Hypothalamus (tissue), 51 donors: ENCODE data around the gene METTL25B.
A peak's percentile ranks its signal among the peaks of the same experiment; 100 is the strongest.

ENCODE experiments used
- DNase-seq, 51 donors: peaks; one replicate each; lab custom pipeline; 2025; lab: John Stamatoyannopoulos, UW

The METTL25B gene

DNA sequence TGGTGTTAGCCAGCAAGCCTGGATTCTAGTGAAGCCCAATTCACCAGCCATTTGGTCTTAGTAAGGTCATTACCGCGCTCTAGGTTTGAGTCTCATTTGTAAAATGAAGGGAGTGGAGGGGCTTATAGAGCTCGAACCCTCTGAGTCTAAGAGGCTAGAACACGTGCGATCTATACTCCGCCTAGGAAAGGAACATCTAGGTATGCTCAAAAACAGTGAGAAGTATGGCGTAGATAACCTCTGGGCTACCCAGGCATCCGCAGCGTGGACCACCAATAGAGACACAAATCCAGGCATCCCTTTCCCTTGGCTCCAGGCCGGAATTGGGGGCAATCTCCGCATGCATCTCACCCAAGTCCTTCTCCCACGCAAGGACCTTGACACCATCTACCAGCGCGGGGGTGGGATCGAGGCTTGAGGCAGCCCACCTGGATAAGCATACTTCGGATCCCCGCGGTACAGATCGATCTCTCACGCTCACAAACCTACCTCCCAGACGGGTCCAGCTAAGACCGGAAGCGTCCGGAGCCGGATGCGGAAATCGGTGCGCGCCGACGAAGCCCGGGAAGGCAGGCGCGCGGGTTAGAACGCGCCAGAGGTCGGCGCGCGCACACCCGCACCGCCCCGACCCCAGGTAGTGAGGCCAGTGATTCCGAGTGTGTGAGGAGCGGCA lies at the start of gene METTL25B:
Gene METTL25B, plus strand, starts transcription at position 544 of the 673 bp plus-strand sequence. CDS start 636 bp downstream, outside the sequence.
- DNase-seq, result peak in 49 of 51 donors; percentile 32 to 95 (median 82)

GRCh38 chr1:156680056-156680455 lies 48.2 kb upstream of the METTL25B start:
- DNase-seq, result no peak

GRCh38 chr1:156681196-156681960 lies 46.9 kb upstream of the METTL25B start:
- no peak for DNase-seq

DNA sequence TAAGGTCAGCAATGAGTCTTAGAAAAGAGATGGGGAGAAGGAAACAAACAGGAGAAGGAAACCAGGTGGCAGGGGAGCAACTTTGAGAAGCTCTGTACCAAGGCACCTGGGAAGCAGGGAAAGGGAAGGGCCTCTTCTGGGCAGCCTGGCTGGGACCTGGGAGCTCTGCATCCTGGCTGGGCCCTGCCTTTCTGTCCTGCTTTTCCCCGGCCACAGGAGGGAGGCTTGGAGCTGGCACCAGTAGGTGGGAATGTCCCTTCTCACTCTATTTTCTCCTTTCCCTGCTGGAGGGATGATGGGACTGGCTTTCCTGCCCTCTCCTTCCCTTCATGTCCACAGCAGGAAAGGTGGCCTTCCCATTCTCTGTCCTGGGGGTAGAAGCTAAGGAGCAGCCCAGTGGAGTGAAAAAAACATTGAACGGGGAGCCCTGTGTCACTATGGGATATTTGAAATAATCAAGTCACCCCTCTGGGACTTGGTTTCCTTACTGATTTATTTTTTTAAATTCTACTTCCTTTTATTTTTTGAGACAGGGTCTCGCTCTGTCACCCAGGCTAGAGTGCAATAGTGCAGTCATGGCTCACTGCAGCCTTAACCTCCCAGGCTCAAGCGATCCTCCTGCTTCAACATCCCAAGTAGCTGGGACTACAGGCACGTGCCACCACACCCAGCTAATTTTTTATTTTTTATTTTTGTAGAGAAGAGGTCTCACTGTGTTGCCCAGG lies 45.9 kb upstream of the METTL25B start:
- no peak for DNase-seq

DNA sequence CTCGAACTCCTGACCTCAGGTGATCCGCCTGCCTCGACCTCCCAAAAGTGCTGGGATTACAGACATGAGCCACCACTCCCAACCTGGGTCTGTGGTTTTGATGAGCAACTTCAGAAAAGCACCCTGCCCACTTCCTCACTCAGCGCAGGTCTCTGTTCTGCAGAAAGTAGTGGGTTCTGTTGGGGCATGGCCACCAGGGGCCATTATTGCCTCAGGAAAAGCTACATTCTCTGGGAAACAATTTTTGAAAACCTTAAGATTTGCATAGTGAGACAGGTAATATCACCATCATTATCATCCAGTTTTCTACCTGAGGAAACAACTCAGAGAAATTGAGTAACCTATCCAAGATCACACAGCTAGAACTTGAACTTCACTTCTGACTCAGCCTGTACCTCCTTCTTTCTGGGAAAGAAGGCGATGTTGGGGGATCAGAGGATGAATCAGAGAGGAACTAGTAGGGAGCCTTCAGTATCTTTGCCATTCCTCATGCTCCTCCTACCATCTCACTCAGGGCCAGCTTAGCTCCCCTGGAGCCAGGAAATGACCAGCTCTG lies 44.0 kb upstream of the METTL25B start:
- no peak for DNase-seq

DNA sequence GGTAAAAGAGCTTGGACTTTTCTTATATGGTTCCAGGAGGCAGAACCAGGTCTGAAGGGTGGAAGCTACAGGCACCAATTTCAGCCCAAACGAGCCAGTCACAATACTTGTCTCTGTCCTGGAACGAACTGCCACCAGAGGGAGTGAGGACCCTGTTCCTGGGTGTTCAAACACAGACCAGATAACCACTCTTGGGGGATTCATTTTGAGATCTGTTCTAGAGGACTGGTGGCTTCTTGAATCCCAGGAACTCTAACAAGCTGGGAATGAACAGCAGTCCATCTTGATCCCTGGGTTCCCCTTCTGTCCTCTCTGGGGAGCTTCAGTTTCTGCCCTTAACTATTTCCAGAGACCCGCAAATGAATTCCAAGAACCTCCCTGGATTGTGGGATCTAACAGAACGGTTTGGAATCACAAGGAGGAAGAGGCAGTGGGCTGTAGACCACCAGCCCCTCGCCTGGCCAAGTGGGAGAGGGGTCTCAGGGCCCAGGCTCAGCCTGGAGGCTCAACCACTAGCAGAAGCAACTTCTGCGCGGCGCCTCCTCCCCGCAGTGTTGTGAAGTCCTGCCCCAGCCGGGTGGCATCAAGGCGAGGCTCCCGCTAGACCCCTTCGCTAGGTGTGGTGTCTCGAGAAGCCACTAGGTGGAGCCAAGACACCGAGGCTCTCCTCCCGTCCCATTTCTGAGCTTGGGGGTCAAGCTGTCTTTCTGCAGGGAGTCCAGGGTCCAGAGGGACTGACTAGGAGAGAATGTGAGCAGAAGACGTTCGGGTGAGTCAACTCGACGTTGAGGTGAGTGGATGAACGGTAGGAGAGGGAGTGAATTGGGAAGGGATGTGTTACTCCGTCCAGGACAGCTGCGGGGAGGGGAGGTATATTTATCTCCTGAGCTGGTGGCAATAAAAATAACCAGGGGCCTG lies 39.0 kb upstream of the METTL25B start:
- DNase-seq, result peak in 40 of 51 donors; percentile 18 to 79 (median 48)

- DNase-seq, result no peak
These were observed 38.2 kb upstream of the METTL25B start for GRCh38 chr1:156689953-156690674.

DNA sequence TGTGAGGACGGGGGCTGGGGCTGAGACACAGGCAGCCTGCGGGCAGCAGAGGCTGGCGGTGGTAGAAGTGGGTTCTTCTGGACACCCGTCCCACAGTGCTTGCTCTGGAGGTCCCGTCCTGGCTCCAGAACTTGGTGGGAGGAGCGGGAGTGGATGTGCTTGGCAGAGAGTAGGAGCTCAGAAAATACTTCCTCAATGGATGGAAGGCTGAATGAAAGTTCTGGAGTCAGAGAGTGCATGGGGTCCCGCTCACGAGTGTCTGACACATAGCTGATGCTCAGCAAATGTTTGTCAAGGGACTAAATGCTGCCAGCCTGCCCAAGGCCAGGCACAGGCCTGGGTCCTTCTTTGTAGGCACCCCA lies 37.6 kb upstream of the METTL25B start:
- no peak for DNase-seq

GRCh38 chr1:156691191-156691590 lies 37.1 kb upstream of the METTL25B start:
- no peak for DNase-seq

DNA sequence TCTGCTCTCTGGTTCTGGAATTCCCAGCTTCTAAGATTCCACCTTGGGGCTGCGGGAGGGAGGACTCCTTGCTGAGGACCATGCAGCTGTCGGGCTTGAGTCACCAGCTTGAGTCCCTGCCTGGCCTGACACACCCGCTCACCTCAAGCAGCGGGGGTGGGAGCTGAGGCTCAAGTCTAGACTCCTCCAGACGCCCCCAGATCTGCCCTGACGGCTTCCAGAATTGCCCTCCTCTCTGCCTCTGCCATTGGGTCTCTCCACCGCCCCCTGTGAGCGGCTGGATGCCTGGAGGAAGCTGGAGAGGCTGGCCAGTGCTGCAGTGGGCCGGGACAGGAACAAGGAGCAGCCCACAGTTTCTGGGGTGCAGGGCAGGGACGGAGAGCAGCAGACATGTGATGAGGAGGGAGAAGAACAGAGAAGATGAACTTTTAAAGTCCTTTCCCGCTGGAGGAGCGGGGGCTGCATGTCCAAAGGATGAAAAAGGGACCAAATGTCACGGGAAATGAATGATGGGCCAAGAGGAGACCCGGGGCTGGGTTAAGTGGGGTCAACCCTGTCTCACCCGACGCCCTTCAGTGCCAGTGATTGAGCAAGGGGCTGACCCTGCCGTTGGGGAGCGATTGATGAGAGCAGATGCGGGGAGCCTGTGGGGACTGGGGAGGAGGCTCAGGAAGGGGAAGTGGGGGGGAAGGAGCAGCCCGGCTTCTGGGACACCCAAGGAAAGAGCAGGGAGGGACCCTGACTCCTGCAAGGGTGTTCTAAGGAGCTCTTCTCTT lies 36.4 kb upstream of the METTL25B start:
- no peak for DNase-seq

- DNase-seq, result no peak
These were observed 35.8 kb upstream of the METTL25B start for GRCh38 chr1:156692441-156692924.

GRCh38 chr1:156692925-156693847 lies 35.1 kb upstream of the METTL25B start:
- DNase-seq, result no peak

GRCh38 chr1:156693848-156694689 lies 34.2 kb upstream of the METTL25B start:
- no peak for DNase-seq

- no peak for DNase-seq
These were observed 33.6 kb upstream of the METTL25B start for GRCh38 chr1:156694690-156694962.

DNA sequence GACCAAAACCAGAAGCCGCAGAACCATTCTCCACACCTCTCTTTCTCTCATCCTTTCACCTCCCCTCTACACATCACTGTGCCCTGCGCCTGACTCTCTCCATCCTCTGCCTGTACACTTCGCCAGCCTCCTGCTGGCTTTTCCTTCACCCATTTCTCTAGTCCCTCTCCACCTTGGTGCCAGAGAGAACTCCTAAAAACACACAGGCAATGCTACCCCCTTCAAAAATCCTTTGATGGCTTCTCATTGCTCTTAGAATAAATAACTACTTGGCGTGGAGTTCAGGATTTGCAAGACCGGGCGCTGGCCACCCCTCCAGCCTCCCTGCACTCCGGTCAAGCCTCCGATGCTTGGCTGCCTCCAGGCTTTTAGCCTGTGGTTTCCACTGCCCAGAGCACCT lies 31.5 kb upstream of the METTL25B start:
- no peak for DNase-seq

DNA sequence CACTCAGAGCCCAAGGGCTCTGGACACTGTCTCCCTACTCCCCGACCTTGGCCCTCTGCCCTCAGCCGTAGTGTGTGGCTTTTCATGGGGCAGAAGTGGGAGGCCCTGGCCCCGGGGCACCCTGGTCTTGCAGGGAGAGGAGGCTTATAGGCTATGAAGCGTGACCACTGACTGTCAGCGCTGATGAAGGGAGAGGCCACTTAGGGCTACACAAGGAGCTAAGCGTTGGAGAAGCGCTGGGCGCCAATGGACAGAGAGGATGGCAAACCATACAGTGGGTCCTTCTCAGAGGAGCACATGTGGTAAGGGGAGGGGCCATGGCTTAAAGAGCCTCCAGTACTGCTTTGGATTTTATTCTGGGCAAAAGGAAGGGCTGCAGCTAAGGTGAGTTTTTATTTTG lies 30.8 kb upstream of the METTL25B start:
- no peak for DNase-seq

DNA sequence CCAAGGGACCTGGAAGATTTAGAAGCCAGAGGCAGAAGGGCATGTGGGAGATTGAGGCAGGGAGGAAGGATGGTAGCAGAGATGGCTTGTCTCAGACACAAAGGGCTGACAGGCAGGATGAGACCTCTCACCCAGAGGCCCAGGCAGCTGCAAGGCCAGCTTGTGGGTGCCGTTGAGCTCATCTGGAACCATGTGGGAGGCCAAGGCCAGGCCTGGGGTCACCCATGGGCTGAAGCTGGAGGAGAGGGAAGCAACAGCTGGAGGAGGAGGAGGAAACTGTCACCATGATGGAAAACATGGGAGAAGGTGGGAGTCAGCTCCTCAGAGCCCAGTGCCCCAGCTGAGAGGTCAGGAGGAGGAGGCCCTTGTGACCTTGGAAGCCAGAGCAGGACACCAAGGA lies 29.3 kb upstream of the METTL25B start:
- DNase-seq, result no peak
